22Rv1 (cell line): ENCODE data around the gene UFC1.

Source experiments
- ZFX ChIP-seq: fragments of 450-650 bp; IDR thresholded peaks from 2 replicates; pipeline ENCODE4 v1.6.1; 2017; ENCODE audit warnings: antibody characterized with exemption, borderline replicate concordance
- TF ChIP-seq, protein P1 (sequence below): fragments of 450-650 bp; IDR thresholded peaks from 2 replicates; pipeline ENCODE4 v1.5.1; 2017; ENCODE audit warnings: mild to moderate bottlenecking

DNA sequence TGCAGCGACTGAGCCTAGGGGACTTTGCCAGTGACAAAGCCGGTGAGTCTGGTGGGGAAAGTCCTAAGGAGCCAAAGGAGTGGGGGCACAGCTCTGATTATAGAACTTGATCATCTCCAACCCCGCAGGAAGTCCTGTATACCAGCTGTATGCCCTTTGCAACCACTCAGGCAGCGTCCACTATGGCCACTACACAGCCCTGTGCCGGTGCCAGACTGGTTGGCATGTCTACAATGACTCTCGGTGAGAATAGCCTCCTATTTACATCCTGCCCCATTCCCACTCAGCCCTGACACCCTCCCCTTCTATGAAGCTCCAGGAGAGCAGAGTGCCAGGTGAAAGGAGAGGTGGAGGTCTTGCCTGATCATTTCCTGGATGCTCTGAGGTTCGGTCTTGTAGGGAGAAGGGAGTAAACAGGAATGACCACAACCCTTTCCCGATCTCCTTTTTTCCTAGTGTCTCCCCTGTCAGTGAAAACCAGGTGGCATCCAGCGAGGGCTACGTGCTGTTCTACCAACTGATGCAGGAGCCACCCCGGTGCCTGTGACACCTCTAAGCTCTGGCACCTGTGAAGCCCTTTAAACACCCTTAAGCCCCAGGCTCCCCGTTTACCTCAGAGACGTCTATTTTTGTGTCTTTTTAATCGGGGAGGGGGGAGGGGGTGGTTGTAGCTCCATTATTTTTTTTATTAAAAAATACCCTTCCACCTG is 11.3 kb downstream of the UFC1 start:
- TF ChIP-seq, protein P1, sequence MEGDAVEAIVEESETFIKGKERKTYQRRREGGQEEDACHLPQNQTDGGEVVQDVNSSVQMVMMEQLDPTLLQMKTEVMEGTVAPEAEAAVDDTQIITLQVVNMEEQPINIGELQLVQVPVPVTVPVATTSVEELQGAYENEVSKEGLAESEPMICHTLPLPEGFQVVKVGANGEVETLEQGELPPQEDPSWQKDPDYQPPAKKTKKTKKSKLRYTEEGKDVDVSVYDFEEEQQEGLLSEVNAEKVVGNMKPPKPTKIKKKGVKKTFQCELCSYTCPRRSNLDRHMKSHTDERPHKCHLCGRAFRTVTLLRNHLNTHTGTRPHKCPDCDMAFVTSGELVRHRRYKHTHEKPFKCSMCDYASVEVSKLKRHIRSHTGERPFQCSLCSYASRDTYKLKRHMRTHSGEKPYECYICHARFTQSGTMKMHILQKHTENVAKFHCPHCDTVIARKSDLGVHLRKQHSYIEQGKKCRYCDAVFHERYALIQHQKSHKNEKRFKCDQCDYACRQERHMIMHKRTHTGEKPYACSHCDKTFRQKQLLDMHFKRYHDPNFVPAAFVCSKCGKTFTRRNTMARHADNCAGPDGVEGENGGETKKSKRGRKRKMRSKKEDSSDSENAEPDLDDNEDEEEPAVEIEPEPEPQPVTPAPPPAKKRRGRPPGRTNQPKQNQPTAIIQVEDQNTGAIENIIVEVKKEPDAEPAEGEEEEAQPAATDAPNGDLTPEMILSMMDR, result no peak
- no peak for TF ChIP-seq ZFX
